HEK293T (cell line): ENCODE results near the gene BCOR.

Experiments used
- BHLHE40 ChIP-seq: fragments of 450-650 bp; IDR thresholded peaks from 2 replicates; pipeline ENCODE4 v1.6.1; 2016; ENCODE audit warnings: mild to moderate bottlenecking, moderate library complexity, borderline replicate concordance
- ELF4 ChIP-seq: fragments of 450-650 bp; IDR thresholded peaks from 2 replicates; pipeline ENCODE4 v1.6.1; 2017; ENCODE audit warnings: antibody characterized with exemption
- FOXA1 ChIP-seq: fragments of 450-650 bp; IDR thresholded peaks from 2 replicates; pipeline ENCODE4 v1.6.1; 2016; ENCODE audit warnings: mild to moderate bottlenecking
- FOXM1 ChIP-seq: fragments of 450-650 bp; IDR thresholded peaks from 2 replicates; pipeline ENCODE4 v1.6.1; 2017; ENCODE audit warnings: mild to moderate bottlenecking, borderline replicate concordance
- HDGF ChIP-seq: fragments of 450-650 bp; IDR thresholded peaks from 2 replicates; pipeline ENCODE4 v1.6.1; 2017; ENCODE audit warnings: antibody characterized with exemption, borderline replicate concordance
- NFRKB ChIP-seq: fragments of 450-650 bp; IDR thresholded peaks from 2 replicates; pipeline ENCODE4 v1.6.1; 2016; ENCODE audit warnings: mild to moderate bottlenecking, moderate library complexity
- SUZ12 ChIP-seq: fragments of 450-650 bp; IDR thresholded peaks from 2 replicates; pipeline ENCODE4 v1.6.1; 2016; ENCODE audit warnings: mild to moderate bottlenecking
- TARDBP ChIP-seq: fragments of 450-650 bp; IDR thresholded peaks from 2 replicates; pipeline ENCODE4 v1.6.1; 2016
- ZNF384 ChIP-seq: fragments of 450-650 bp; IDR thresholded peaks from 2 replicates; pipeline ENCODE4 v1.6.1; 2016
- TF ChIP-seq, protein P1 (sequence below): fragments of 450-650 bp; IDR thresholded peaks from 2 replicates; pipeline ENCODE4 v1.6.1; 2016

DNA sequence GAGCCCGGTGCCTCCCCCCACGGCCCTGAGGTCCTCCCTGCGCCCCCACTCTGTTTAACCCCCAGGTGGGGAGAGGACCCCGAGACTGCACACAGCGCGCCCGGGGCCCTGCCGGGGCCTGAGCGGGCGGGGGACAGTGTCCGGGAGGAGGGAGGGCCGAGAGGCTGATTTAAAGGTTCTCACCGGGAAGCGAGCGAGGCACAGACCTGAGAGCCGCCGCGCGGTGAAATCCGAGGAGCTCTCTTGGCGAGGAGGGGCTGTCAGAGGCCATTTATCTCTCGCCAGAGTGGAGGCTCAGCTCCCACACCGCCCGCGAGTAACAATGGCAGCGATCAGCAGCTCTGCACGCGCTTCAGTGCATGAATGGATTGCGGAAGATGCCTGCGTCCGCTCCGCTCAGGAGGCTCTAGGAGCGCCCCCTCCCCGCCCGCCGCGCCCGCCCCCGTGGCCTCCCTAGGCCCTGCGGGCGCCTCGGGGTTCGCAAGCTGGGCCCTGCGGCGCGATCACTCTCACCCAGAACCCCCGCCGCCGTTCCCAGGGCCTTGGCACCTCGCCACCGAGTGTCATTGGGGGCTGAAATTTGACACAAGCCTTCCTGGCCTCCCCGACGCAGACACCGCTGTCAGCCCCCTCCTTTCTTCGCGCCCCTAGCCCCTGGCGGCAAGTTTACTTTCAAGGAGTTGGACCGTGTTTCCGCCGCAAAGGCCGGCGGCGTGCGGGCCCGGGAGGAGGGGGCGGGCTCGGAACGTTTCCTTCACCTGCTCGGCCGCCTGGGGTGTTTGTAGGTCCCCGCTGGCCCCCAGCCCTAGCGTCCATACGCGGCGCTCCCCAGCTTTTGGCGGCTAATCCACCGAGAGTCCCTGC is 48.7 kb upstream of the BCOR start:
- TF ChIP-seq FOXA1 (no peak), TARDBP (no peak), ELF4 (no peak), FOXM1 (no peak), HDGF (no peak), NFRKB (no peak), BHLHE40 (no peak), ZNF384 (no peak), SUZ12 (no peak)
- TF ChIP-seq, protein P1, sequence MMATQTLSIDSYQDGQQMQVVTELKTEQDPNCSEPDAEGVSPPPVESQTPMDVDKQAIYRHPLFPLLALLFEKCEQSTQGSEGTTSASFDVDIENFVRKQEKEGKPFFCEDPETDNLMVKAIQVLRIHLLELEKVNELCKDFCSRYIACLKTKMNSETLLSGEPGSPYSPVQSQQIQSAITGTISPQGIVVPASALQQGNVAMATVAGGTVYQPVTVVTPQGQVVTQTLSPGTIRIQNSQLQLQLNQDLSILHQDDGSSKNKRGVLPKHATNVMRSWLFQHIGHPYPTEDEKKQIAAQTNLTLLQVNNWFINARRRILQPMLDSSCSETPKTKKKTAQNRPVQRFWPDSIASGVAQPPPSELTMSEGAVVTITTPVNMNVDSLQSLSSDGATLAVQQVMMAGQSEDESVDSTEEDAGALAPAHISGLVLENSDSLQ = peak; percentile 87
